ENCODE results near the gene TRPV3.
"Not testable (repeated sequence)": the region's sequence is repeated elsewhere in the genome, so short reads cannot be mapped to it uniquely, and the experiment has no call there.

TRPV3 gene

DNA sequence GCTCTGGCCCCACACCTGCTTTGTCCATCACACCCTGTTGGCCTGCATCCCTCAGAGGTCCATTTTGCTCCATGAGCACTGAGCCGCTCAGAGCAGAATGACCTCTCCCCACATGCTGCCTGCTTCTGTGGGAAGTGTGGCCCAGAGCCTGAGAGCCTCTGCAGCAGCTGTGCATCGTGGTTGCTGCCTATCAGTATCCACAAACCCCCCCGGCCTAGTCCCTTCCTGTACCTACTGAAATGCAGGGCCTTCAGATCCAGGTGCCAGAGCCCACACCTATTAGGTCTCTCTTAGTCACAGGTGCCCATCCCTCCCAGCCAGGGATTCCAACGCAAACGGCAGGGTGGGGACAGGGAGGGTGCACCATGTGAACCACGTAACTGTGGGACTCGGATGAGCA, 16.6 kb upstream of the TRPV3 start:
- in situ Hi-C loops (cut with MboI; ENCODE audit: low sequenced_read_pairs), result no loop called here

DNA sequence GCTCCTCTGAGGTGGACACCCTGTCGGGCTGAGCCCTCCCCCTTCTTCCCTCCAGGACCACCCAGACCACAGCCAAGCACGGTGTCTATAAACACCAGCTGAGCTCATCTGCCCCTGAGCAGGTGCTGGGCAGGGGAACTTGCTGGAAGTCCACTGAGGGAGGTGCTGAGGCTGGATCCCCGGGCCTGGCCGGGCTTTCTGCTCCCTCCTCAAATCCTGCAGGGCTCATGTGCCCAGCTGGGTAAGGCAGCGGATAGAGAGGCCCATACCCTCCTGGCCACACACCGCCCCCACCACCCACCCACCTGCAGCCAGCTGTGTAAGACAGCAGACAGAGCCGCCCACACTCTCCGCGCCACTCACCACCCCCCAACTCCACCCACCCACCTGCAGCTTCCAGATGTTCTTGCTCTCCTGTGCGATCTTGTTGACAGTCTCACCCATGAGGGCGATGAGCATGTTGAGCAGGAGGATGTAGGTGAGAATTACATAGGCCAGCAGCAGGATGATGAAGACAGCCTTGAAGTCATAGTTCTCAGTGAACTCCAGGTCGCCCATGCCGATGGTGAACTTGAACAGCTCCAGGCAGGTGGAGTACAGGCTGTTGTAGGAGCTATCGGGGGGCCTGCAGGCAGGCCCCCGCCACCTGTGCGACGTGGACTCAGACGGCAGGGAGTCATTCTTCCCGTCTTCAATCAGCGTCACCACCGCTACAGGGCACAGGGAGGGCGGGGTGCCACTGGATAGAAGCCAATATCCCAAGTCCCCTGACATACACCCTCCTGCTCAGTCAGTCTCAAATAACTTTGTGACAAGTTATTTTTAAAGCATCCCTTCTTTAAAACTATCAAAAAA, 15.9 kb upstream of the TRPV3 start:
- in situ Hi-C loops (cut with MboI; ENCODE audit: low sequenced_read_pairs), result no loop called here

GRCh38 chr17:3572231-3572630, 14.6 kb upstream of the TRPV3 start:
- in situ Hi-C loops (cut with MboI; ENCODE audit: low sequenced_read_pairs), result no loop called here

- in situ Hi-C loops (cut with MboI; ENCODE audit: low sequenced_read_pairs), result no loop called here
These were observed 13.7 kb upstream of the TRPV3 start for GRCh38 chr17:3571043-3571900.

- in situ Hi-C loops (cut with MboI; ENCODE audit: low sequenced_read_pairs), result no loop called here
These were observed 12.0 kb upstream of the TRPV3 start for GRCh38 chr17:3569534-3570137.

DNA sequence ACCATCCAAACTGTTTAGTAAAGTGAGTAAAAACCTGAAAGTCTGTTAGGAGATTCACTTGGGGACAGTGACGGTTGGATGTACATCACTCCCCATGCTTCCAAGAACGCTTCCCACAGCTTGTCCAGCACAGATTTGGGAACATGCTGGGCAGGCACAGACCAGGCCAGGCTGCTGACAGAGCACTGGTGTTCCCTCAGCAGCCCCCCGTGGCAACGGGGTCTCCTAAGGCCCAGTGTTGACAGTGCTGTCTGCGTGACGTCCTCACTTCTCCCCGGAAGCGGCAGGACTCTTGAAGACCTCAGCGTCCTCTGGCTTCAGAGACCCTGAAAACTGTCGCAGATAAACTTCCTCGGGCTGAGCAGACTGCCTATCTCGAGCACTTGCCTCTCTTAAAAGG, 8.9 kb upstream of the TRPV3 start:
- in situ Hi-C loops (cut with MboI; ENCODE audit: low sequenced_read_pairs), result no loop called here

GRCh38 chr17:3565143-3565542, 7.5 kb upstream of the TRPV3 start:
- in situ Hi-C loops (cut with MboI; ENCODE audit: low sequenced_read_pairs), result no loop called here

- in situ Hi-C loops (cut with MboI; ENCODE audit: low sequenced_read_pairs), result not testable (repeated sequence)
These were observed 6.6 kb upstream of the TRPV3 start for GRCh38 chr17:3564241-3564640.

- in situ Hi-C loops (cut with MboI; ENCODE audit: low sequenced_read_pairs), result no loop called here
These were observed 1.6 kb upstream of the TRPV3 start for GRCh38 chr17:3559270-3559645.

GRCh38 chr17:3558603-3559269, 1.1 kb upstream of the TRPV3 start:
- in situ Hi-C loops (cut with MboI; ENCODE audit: low sequenced_read_pairs), result no loop called here

DNA sequence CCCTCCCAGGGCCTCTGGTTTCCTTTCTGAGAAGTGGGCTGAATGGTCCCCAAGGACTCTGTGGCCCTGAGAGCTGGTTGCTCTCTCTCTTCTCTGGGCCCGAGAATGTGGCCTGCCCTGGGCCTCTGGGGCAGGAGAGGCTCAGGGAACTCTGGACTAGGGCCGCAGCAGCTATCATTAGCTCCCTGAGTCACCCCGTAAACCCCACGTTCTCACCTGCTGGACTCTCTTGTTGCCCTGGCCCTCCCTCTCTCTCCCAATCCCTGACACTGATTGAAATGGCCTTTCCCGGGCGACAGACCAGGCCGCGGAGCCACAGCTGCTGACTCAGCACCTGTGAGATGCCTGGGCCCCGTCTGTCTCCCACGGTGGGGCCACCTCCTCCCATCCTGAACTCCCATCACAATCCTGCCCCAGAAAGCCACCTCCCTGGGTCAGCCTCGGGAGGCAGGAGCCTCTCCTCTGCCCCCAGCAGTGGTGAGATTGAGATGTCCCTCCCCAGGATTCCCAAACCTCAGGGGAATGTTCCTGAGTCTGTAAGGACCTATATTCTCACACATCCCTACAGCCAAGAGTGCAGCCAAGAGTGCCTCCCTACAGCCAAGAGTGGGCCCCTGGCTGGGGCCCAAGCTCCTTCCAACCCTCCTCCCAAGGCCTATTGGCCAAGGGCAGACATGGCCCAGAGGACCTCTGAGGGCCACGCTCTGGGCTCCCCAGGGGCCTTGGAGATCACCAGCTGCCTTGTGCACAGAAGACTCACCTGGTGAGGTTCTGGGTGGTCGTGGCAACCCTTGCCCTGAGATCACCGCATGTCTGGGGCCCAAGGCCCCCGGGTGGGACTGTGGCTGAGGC, 470 bp downstream of the TRPV3 start:
- in situ Hi-C loops (cut with MboI; ENCODE audit: low sequenced_read_pairs), result no loop called here

- in situ Hi-C loops (cut with MboI; ENCODE audit: low sequenced_read_pairs), result no loop called here
These were observed 1.2 kb downstream of the TRPV3 start for GRCh38 chr17:3556239-3556915.

- in situ Hi-C loops (cut with MboI; ENCODE audit: low sequenced_read_pairs), result no loop called here
These were observed 2.3 kb downstream of the TRPV3 start for GRCh38 chr17:3555189-3555796.

DNA sequence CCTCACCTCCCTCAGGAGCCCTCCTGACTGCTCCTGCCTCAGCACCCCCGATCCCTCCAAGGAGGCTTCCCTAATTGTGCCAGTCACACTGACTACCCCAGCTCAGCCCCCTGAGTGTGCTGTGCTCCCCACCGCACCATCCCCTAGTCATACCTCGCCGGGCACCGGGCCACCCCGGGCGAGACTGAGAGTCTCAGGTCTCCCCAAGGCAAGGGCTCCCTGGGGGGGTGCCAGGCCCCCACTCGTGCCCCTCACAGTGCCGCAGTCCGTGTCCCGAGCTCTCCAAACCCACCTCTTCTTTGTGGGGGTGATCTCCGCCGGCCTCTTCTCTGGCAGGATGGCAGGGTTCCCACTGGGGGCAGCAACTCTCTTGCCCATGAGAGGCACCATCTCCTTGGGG, 3.2 kb downstream of the TRPV3 start:
- in situ Hi-C loops (cut with MboI; ENCODE audit: low sequenced_read_pairs), result no loop called here

DNA sequence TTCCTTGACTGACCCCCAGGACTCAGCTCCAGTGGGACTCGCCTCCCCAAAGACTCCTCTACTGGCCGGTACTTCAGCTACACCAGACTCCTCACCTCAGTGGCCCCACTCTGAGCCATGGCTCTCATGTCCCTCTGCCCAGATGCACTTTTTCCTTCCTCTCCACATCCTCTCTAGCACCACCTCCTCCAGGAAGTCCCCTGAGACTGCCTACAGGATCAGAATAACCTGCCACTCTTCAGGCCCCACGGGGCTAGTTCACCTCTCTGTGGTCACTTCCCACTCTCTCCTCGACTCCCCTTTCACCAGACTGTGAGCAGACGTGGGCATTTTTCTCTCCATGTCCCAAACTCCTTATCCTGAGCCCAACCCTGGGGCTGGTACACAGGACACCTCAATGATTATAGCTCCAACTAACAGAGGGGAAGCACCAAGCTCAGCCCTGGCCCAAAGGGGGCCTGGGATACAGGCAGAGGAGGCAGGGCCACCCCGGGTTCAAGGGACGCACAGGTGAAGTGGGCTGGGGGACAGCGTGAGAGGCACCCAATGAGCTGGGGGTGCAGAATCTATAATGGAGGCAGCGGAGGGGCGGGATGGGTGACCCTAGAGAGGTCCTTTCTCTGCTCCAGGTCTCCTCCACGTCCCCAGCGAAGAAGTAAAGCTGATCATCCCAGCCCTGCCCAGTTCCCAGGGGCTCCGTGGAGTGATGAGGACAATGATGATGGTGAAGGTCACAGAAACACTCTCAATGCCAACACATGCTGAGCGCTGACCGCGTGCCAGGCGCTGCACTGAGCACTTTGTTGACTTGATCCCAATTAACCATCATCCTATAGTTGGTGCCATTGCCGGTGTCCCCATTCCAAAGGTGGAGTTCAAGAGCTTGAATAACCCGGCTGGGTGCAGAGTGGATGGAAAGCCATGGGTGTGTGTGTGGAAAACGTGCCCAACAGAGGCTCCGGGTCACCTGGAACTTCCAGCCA, 3.9 kb downstream of the TRPV3 start:
- in situ Hi-C loops (cut with MboI; ENCODE audit: low sequenced_read_pairs), result no loop called here

DNA sequence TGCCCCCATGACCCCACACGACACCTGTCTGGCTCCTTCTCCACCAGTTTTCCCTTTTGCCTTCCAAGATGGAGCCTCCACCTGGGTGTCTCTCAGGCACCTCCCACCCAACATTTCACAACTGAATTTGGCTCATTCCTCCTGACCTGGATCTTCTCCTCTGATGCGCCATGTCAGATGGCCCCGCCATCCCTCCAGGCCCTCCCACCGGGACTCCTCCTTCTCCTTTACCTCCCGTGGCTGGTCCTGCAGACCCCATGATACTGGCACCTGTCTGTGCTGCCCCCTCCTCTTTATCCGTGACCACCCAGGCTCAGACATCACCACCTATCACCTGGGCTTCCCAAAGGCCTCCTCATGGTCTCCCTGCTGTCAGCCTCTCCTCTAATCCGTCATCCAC, 4.7 kb downstream of the TRPV3 start:
- in situ Hi-C loops (cut with MboI; ENCODE audit: low sequenced_read_pairs), result no loop called here

GRCh38 chr17:3551189-3551588, 6.4 kb downstream of the TRPV3 start:
- in situ Hi-C loops (cut with MboI; ENCODE audit: low sequenced_read_pairs), result no loop called here

- in situ Hi-C loops (cut with MboI; ENCODE audit: low sequenced_read_pairs), result no loop called here
These were observed 7.9 kb downstream of the TRPV3 start for GRCh38 chr17:3549610-3550162.

Measured in HL-60/S4 (cell line).